HG03457 (cell line): ENCODE results near the gene ZNF593.

Experiments used
- ATAC-seq: cut with Tn5 transposase; IDR thresholded peaks from one replicate; pipeline ENCODE4 v1.9.1; 2021; ENCODE audit warnings: moderate number of reproducible peaks; ENCODE audit not compliant: unreplicated experiment

ZNF593 gene

DNA sequence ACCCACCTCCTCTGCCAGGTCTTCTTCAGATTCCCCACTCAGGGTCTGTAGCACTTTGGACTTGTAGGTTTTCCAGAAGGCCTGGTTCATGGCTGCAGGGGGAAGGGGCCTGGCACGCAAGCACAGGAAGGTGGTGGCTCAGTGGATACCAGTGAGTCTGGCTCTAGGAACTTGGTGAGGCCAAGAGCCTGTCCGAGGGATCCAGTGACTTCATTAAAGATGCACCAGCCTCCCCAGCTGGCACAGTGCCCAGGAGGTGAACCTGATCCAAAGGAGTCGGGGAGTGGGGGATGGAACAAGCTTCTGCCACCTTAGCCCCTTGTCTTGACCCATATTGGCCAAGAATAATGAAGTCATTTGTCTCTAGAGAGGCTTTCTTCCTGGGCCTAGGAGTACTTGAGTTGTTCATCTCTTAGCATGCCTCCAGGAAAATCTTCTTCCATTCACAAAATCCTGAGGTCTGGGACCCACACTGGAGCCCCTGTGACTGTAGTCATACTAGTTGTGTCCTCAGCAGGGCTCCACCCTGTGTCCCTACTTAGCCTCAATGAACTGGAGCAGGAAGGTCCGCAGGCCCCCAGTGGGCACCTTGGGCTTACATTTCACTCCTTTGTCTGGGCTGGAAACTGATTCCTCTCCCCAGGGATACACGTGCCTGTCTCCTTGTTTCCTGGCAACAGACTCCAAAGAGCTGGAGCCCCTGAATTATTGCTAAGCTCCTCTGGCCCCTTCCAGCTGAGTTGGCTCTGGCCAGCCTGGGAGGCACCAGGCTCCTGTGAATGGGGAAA is 1.1 kb upstream of the ZNF593 start, which contains the start of gene C1orf232:
C1orf232 (minus strand) TSS at position 554 of the 788 bp plus-strand sequence; CDS start at position 90, 464 bp downstream.
- no peak for ATAC-seq

DNA sequence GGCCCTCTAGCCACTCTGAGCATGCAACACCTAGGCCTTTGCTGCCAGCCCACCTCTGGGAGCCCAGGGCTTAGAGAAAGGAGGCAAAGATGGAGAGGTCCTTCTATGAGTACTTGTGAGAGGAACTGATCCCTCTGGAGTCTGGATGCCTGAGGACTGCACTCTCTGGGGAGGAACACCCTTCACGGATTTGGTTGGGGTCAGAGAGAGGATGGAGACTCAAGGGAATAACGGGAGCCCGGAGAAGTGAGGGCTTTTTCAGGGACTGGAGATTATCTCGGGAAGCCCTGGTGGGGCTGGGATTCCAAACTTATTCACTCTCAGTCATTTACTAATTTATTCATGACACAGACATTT is 532 bp upstream of the ZNF593 start:
- ATAC-seq = no peak

DNA sequence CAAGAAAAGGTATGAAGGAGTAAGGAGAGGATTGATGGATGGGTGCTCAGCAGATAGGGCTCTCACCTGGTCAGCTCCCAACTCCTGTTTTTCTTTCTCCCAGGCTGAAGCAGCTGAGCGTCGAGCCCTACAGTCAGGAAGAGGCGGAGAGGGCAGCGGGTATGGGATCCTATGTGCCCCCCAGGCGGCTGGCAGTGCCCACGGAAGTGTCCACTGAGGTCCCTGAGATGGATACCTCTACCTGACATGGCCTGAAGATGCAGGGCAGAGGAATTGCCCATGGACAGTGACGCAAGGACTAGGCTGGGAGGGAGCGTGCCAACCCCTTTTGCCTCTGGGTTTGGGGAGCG is 739 bp downstream of the ZNF593 start:
- ATAC-seq = no peak

DNA sequence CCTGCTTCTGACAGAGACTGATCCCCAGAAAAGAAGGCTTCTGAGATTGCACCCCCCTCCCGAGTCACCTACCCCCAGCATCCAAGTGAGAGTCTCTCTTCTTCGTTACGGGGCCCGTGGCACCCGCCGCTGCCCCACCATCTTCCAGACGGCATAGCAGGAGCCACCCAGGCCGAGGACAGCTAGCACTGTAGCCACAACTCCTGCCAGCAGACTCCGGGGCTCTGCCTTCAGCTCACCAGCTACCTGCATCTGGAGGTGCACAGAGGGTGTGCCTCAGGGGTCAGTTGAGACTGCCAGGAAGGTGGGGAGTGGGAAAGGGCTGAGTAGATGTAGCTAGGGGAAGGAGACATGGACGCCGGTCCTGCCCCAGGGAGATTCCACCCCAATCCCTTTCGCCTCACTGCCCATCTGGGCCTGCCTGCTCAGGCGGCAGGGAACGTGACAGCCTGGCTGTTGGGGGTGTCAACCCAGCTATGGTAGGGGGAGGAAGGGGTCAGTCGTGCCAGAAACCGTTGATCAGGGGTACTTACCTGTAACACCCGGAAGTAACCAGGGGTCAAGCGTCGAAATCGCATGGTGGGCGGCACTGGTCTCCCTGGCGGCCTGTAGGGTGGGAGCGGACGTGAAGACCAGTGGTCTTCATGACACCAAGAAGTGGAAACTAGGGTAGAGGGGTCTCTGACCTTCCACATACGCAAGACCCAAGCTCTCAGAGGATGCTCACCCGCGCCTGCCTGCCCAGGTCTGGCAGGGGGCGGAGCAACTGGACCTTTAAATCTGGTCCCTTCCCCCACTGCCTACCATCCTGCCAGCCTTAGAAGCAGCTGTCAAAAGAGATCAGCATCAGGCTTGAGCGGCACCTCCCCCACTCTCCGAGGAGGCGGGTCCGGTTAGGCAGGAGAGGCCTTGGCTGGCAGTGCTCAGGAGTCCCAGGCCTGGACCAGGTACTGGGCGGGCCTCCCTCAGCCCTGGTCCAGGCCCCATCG is 1.7 kb downstream of the ZNF593 start, which contains the start of gene ZNF593OS:
ZNF593OS (minus strand) TSS at position 749 of the 989 bp plus-strand sequence; CDS start at position 578, 171 bp downstream.
- ATAC-seq = no peak

DNA sequence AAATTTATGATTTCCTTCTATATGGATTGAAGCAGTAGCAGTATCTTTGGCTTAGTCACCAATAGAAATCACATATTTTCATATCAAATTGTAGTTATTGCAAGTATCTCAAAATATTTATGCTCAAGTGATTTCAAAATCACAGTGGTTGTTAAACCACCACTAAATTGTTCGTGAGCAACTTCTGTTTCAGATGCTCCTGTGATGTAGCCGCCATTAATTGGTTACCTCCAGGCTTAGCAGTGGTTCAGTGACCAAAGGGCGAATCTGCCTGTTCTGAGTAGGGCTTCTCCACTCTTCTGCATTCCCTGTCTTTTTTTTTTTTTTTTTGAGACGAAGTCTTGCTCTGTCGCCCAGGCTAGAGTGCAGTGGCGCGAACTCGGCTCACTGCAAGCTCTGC is 5.6 kb downstream of the ZNF593 start:
- no peak for ATAC-seq

DNA sequence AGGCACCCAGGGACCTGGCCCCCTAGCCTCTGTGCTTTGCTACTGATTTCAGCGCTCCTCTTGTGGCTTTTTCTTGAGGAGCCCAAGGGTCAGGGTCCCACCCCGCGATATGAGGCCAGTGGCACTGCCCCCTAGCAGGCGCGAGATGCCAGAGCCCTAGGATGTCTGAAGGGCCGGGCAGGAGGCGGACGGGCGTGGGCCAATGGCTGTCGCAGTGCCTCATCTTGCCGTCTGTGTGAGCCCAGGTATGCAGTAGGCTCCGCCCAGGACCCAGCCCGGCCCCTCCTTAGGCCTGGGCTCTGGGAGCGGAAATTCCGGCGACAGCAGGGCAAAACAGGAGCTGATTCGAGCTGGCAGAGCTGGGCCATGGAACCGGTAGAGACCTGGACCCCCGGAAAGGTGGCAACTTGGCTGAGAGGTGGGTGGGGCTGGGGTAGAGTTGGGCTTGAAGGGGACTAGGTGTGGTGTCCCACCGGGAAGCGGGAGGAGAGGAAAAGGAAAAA is 7.5 kb downstream of the ZNF593 start, which contains the start of gene CNKSR1:
CNKSR1 (plus strand) TSS at position 310 of the 503 bp plus-strand sequence; CDS start at position 367, 57 bp downstream.
- ATAC-seq = no peak

DNA sequence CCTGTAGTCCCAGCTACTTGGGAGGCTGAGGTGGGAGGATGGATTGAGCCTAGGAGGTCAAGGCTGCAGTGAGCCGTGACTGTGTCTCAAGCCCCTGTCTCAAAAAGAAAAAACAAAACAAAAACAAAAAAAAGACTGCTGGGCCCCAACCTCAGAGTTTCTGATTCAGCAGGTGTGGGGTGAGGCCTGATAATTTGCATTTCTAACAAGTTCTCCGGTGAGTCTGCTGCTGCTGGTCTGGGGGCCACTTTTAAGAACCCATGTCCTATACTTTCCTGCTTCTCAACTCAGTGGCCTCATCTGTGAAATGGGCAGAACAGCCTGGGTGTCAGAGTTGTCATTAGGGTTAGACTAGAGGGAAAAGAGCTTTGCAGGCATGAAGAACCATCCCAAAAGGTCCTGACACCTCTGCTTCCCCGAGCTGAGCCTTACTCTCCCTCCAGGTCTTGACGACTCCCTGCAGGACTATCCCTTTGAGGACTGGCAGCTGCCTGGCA is 10.3 kb downstream of the ZNF593 start:
- no peak for ATAC-seq

DNA sequence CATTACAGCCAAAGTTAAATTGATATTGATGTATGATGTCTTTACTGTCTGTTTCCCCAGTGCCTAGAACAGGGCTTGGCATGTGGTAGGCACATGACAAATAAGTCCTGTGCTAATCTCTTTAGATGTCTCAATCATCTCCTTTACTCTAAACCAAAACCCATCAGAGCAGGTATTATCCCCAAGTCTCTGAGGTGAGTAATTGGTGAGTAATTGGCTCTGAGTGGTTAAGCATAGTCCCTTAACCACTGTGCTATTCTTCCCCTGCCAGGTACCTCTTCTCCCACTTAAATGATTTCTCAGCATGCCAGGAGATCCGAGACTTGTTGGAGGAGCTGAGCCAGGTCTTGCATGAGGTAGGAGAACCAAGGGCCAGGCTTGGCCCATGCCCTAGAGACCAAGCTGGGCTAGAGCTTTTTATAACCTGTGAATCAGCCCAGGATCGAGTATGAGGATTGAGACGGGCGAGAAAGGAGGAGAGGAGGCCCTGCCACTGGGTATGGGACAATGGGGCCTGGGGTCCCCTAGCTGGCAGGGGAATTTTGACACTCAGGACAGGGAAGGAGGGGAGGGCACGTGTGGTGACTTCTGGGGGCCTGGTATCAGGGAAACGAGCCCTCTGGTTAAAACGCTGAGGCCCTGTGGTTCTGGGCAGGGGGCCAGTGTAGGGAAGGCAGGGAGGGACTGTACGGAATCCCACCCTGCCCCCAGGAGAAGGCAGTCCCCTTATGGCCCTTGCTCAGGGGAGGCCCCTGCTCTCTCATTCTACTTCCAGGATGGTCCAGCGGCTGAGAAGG is 12.1 kb downstream of the ZNF593 start:
- ATAC-seq = no peak

DNA sequence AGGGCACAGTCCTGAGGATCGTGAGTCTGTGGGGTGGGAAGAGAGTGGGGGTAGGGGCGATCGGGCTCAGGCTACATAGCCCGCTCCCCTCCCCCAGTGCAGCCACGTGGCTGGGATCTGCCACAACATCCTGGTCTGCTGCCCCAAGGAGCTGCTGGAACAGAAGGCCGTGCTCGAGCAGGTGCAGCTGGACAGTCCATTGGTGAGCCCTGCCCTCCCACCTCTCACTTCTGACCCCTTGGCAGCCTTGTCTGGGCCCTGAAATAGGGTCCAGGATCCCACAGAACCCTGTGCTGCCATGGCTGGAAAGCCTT is 12.6 kb downstream of the ZNF593 start:
- ATAC-seq = no peak

DNA sequence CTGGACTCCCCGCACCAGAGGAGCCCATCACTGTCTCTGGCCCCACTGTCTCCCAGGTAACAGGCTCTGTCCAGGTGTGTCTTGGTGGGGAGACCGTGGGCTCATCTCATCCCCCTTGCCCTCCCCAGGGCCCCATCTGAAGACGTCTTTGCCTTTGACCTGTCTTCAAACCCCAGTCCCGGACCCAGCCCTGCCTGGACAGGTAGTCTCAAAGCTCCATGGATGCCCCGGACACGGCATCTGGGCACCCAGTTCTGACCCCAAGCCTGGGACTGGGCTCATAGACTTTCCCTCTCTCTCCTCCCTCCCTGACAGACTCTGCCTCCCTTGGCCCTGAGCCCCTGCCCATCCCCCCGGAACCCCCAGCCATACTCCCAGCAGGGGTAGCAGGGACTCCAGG is 14.4 kb downstream of the ZNF593 start:
- ATAC-seq = no peak

DNA sequence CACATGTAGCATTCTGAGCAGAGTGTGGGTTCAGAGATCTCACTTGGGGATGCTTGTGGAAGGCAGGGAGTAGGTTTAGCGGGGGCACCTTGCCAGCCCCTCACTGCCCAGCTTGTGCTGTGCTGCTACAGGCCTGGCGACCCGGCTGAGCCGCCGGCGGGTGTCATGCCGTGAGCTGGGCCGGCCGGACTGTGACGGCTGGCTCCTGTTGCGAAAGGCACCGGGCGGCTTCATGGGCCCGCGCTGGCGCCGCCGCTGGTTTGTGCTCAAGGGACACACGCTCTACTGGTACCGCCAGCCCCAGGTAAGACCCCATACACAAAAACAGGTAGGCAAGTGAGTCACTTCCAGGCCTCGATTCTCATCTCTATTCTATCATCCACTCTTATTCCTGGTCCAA is 15.2 kb downstream of the ZNF593 start:
- no peak for ATAC-seq

DNA sequence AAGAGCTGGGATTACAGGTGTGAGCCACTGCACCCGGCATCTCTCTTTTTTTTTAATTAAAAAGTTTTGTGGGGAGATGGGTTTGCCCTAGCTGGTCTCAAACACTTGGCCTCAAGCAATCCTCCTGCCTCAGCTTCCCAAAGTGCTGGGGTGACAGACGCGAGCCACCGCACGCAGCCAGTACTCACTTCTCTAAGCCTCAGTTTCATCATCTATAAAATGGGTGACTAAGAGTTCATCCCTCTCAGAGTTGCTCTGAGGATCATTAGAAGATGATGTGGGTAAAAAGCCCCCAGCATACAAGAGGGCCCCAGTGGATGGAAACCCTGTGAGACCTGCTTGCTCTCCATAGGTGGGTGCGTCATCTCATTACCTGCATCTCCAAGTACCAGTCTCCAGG is 18.2 kb downstream of the ZNF593 start:
- ATAC-seq = no peak

DNA sequence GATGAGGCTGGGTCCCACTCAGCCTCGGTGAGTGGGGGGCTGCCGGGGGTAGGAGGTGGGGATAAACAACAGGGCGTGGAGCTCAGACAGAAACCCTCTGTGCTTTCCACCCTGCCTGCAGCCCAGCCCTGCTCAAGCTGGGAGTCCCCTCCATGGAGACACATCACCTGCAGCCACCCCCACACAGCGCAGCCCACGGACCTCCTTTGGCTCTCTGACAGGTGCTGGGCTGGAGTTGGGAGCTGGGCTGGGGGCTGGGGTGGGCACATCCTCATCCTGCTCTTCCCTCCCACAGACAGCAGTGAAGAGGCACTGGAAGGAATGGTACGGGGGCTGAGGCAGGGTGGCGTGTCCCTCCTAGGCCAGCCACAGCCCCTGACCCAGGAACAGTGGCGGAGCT is 18.8 kb downstream of the ZNF593 start:
- no peak for ATAC-seq

DNA sequence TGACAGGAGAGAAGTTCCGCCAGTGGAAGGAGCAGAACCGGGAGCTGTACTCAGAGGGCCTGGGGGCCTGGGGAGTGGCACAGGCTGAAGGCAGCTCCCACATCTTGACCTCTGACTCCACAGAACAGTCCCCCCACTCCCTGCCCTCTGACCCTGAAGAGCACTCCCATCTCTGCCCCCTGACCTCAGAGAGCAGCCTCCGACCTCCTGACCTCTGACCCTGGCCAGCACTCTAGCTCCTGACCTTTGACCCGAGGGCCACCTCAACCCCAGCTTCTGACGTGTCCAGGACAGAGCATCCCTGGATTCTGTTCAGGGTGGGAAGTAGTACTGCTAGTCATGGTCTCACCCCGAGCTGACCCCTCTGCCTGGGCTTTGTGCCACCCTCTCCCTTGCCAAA is 19.6 kb downstream of the ZNF593 start:
- ATAC-seq = no peak

DNA sequence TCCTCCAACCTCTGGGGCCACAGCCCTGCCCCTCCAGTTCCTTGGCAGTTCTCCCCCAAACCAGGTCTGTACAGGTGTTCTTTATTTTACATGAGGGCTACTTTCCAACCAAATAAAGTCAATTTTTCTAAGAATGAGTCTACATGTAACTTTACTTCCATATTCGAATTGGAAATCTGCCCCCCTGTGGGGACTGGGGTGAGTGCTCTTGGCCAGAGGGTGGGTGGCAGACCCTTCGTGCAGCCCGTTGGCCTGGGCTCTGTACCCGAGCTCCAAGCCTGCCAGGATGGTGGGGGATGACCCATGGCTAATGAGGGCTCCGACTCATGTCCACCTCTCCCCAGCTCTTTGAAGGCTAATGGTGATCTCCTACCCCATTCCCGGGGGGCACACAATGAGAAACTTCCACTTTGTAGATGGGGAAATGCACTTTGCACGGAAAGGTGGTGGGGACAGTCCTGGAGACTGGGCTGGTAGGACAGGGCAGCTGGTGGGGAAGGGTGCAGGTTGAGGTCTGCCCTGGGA is 20.1 kb downstream of the ZNF593 start:
- no peak for ATAC-seq

DNA sequence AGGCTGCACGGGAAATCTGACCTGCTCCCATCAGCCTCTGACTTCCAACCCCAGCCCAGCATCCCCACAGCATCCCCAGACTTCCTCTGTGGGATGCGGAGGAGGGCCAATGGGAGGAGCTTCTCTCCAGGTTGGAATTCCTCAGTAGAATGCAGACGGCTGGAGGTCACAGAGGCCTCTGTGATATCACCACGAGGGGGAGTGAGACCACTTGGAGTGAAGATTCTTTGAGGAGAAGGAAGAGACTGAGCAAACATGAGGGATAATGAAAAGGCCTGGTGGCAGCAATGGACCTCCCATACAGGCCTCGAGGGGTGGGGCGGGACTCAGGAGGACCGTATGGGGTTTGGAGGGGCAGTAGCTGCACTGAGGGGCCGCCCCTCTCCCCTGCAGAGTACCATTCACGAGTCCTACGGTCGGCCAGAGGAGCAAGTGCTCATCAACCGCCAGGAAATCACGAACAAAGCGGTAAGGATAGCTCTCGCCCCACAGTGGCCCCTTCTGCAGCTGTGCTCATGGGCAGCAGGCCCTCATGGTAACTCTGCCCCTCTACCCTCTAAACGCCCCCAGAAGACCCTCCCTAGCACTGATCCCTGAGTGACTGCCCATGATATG is 20.8 kb downstream of the ZNF593 start, which contains the start of gene CATSPER4:
CATSPER4 (plus strand) TSS at position 230 of the 615 bp plus-strand sequence; CDS start at position 256, 26 bp downstream.
- no peak for ATAC-seq

DNA sequence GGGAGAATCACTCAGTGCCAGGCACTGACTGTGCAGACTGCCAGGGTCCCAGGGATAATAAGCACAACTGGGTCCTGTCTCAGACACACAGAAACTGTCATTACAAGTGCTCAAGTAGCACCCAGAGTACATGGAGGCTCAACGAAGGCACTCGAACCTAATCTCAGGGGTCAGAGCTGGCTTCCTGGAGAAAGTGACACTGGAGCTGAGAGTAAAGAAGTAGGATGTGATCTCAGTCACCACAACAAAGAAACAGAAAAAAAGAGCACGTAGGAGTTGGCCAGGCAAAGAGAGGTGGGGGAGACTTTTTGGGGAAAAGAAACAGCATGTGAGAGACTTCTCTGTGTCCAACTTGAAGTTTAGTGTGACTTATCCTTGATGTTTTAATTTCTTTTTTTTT is 22.0 kb downstream of the ZNF593 start:
- ATAC-seq = no peak

DNA sequence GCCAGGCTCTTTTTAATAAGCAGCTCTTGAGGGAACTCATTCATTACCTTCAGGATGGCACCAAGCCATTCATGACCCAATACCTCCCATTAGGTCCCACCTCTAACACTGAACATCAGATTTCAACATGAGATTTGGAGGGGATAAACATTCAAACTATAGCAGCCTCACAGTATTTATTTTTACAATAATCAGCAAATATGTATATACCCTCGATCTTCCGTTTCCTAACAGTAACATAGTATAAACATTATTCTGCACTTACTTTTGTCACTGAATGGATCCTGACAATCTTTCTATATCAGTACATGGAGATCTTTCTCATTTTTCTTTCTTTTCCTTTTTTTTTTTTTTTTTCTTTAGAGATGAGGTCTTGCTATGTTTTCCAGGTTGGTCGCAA is 26.1 kb downstream of the ZNF593 start:
- ATAC-seq = no peak

DNA sequence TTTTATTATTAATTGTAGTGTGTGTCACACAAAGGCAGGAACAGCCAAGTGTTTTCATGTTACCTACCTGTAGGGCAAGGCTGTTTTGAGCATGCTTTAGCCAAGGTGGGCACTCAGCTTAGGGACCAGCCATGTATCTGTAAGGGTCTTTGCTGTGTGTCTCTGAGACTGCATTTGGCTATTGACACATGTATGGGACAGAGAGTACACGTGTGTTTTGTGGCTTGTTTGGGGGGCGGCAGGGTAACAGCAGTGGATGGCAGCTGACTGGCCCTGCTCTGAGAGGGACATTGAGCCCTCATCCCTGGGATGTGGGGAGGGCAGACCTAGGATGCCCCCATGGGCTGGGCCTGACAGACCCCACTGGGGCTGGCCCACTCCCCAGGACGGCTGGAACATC is 27.6 kb downstream of the ZNF593 start:
- ATAC-seq = no peak

DNA sequence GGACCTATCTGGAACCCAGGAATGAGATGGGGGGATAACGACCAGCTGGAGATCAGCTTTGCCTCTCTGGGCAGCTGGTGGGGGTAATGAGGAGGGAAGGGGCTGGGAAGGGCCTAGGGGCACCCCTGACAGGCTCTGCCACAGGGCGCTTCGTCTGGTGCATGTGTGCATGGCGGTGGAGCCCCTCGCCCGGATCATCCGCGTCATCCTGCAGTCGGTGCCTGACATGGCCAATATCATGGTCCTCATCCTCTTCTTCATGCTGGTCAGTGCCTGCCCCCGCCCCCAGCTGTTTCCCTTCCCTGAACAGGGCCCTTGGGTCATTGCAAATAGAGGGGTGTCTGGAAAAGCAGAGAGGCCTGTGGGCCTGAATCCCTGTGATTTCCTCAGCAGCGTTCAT is 28.1 kb downstream of the ZNF593 start:
- ATAC-seq = no peak
